HG03025 (cell line): ENCODE results near the gene MAP4K5.

ENCODE experiments used
- ATAC-seq: cut with Tn5 transposase; IDR thresholded peaks from one replicate; pipeline ENCODE4 v1.9.1; 2021; ENCODE audit warnings: mild to moderate bottlenecking, moderate library complexity; ENCODE audit not compliant: unreplicated experiment, low FRiP score

Gene MAP4K5

GRCh38 chr14:50377550-50378085 lies 154.8 kb downstream of the MAP4K5 start:
- ATAC-seq: no peak

DNA sequence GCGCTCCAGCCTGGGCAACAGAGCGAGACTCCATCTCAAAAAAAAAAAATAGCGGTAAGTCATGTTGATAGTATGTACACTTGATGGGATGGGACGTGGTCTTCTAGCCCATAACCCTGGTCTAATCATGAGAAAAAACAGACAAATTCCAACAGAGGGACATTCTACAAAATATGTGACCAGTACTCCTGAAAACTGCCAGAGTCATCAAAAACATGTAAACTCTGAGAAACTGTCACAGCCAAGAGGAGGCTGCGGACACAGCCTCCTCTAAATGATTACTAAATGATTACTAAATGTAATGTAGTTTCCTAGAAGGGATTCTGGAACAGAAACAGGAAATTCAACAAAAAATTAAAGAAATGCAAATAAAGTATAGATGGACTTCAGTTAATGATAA lies 156.6 kb downstream of the MAP4K5 start:
- ATAC-seq: no peak

DNA sequence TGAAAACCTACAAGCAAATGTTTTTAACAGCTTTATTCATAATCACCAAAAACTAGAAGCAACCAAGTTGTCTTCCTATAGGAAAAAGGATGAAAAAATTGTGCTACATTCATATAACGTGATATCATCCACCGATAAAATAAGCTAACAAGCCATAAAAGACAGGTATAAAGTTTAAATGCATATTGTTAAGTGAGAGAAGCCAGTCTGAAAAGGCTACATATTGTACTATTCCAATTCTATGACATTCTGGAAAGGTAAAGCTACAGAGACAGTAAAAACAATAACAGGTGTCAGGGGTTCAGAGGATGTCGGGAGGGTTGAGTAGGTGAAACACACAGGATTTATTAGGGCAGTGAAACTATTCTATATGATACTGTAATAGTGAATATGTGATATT lies 158.4 kb downstream of the MAP4K5 start:
- ATAC-seq: no peak

DNA sequence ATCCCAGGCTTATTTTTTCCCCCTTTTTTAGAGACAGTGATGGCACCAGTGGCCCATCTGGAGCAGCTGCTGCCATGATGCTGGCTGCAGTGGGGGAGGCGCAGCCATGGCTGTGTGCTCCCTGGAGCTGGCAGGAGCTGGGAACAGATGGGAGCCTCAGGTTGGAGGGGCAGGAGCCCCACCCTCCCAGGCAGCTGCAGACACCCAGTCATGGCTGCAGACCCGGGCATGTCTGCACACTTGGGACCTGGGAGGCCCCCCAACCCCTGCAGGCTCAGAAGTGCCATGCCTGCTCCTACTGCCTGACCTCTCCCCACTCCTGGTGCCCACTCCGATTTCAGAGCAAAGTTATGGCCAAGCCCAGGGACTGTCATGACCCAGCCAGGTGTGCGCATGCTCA lies 160.8 kb downstream of the MAP4K5 start:
- ATAC-seq: no peak
